Mesothelial cell of epicardium (in vitro differentiated cells): ENCODE measurements around the gene PCCA. TPM values are rescaled to one million over a fixed set of nuclear protein-coding genes. Genes with fewer than 3 reads are reported as not detected.

Experiments
- DNase-seq, 2 experiments: peaks; one replicate each; pipeline ENCODE4 v3.0.0; 2021; ENCODE audit warnings: low spot score in 2 of 2; ENCODE audit not compliant: unreplicated experiment in 2 of 2
- H3K27ac Mint-ChIP-seq: 2 replicates; pipeline ENCODE4 v1.8.0; 2021; ENCODE audit warnings: mixed read lengths
- H3K27me3 Mint-ChIP-seq: 2 replicates; pipeline ENCODE4 v1.8.0; 2021; ENCODE audit warnings: low read depth, mixed read lengths
- H3K36me3 Mint-ChIP-seq: 2 replicates; pipeline ENCODE4 v1.8.0; 2021; ENCODE audit warnings: mixed read lengths
- H3K4me1 Mint-ChIP-seq: 2 replicates; pipeline ENCODE4 v1.8.0; 2021; ENCODE audit warnings: mixed read lengths
- H3K4me3 Mint-ChIP-seq: 2 replicates; pipeline ENCODE4 v1.8.0; 2021; ENCODE audit warnings: mild to moderate bottlenecking, moderate library complexity, mixed read lengths
- H3K9me3 Mint-ChIP-seq: 2 replicates; pipeline ENCODE4 v1.8.0; 2021; ENCODE audit warnings: mixed read lengths
- total RNA-seq: library from RNA; stranded (reverse); gene quantifications from 3 replicates; pipeline ENCODE4 v1.2.1, GENCODE V29; 2021
- TF ChIP-seq, protein P1 (sequence below): fragments of 200-600 bp; sonication (generic); IDR thresholded peaks from one replicate; pipeline ENCODE4 v1.5.0; 2021; ENCODE audit warnings: antibody characterized with exemption; ENCODE audit not compliant: unreplicated experiment

PCCA gene
- total RNA-seq, 1 donor from 2014 or later, result 41.6 TPM

- TF ChIP-seq, protein P1, sequence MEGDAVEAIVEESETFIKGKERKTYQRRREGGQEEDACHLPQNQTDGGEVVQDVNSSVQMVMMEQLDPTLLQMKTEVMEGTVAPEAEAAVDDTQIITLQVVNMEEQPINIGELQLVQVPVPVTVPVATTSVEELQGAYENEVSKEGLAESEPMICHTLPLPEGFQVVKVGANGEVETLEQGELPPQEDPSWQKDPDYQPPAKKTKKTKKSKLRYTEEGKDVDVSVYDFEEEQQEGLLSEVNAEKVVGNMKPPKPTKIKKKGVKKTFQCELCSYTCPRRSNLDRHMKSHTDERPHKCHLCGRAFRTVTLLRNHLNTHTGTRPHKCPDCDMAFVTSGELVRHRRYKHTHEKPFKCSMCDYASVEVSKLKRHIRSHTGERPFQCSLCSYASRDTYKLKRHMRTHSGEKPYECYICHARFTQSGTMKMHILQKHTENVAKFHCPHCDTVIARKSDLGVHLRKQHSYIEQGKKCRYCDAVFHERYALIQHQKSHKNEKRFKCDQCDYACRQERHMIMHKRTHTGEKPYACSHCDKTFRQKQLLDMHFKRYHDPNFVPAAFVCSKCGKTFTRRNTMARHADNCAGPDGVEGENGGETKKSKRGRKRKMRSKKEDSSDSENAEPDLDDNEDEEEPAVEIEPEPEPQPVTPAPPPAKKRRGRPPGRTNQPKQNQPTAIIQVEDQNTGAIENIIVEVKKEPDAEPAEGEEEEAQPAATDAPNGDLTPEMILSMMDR, result no peak
- Mint-ChIP-seq H3K36me3 (no peaks in the 10 kb centered on the region), H3K4me1 (peaks cover 1% of the 10 kb centered on the region)
Measured at GRCh38 chr13:100483841-100484381, 395.0 kb downstream of the PCCA start.

GRCh38 chr13:100484702-100485101 lies 395.8 kb downstream of the PCCA start:
- no peaks in the 10 kb centered on the region for H3K27me3 Mint-ChIP-seq
- peaks cover 1% of the 10 kb centered on the region for H3K4me1 Mint-ChIP-seq
- H3K36me3 Mint-ChIP-seq, result no peaks in the 10 kb centered on the region
- H3K27ac Mint-ChIP-seq, result no peak overlapping the region
- DNase-seq, result no peak
- TF ChIP-seq, protein P1, result no peak
- no peak overlapping the region for H3K4me3 Mint-ChIP-seq
- no peaks in the 10 kb centered on the region for H3K9me3 Mint-ChIP-seq

More at GRCh38 chr13:100483841-100484381, 395.0 kb downstream of the PCCA start:
- no peaks in the 10 kb centered on the region for H3K9me3 Mint-ChIP-seq
- H3K27me3 Mint-ChIP-seq, result no peaks in the 10 kb centered on the region
- no peak for DNase-seq
- H3K27ac Mint-ChIP-seq, result no peak overlapping the region
- H3K4me3 Mint-ChIP-seq, result no peak overlapping the region

DNA sequence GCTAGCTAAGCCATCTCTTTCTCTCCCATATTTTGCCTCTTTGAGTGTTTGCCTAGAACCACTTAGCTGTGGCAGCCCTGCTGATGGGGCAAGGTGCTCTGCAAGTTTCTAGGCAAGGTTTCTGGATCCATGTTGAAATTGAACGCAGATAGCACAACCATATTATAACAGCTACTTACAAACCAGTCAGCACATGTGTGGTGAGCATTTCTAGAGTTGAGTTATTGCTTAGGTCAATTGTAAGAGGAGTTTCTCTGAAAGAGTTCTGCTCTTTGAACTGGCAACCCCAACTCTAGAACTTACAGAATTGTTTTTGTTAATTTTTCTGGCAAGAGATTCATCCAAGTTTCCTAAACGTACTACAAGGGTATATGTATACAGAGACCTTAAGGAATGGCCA lies 396.4 kb downstream of the PCCA start:
- DNase-seq, result no peak
- no peaks in the 10 kb centered on the region for H3K36me3 Mint-ChIP-seq
- no peak overlapping the region for H3K27ac Mint-ChIP-seq
- TF ChIP-seq, protein P1, result no peak
- peaks cover 1% of the 10 kb centered on the region for H3K4me1 Mint-ChIP-seq
- H3K9me3 Mint-ChIP-seq, result no peaks in the 10 kb centered on the region
- H3K4me3 Mint-ChIP-seq, result no peak overlapping the region
- H3K27me3 Mint-ChIP-seq, result no peaks in the 10 kb centered on the region

GRCh38 chr13:100490692-100491091 lies 401.8 kb downstream of the PCCA start:
- TF ChIP-seq, protein P1, result no peak
- peaks cover 2% of the 10 kb centered on the region for H3K36me3 Mint-ChIP-seq
- peaks cover 3% of the 10 kb centered on the region for H3K9me3 Mint-ChIP-seq
- H3K4me3 Mint-ChIP-seq, result no peak overlapping the region
- no peaks in the 10 kb centered on the region for H3K27me3 Mint-ChIP-seq
- DNase-seq, result no peak
- peaks cover 8% of the 10 kb centered on the region for H3K4me1 Mint-ChIP-seq
- H3K27ac Mint-ChIP-seq, result no peak overlapping the region

GRCh38 chr13:100491164-100491842 lies 402.4 kb downstream of the PCCA start:
- Mint-ChIP-seq H3K27ac (no peak overlapping the region), H3K36me3 (peaks cover 2% of the 10 kb centered on the region), H3K27me3 (no peaks in the 10 kb centered on the region), H3K9me3 (peaks cover 3% of the 10 kb centered on the region), H3K4me3 (no peak overlapping the region), H3K4me1 (peaks cover 10% of the 10 kb centered on the region)
- no peak for DNase-seq
- TF ChIP-seq, protein P1, result no peak
